A172 (cell line): Measurements from ENCODE around the gene PCDHGA9. TPM values are rescaled to one million over a fixed set of nuclear protein-coding genes. Genes with fewer than 3 reads are reported as not detected.
"Not testable (repeated sequence)": the region's sequence is repeated elsewhere in the genome, so short reads cannot be mapped to it uniquely, and the experiment has no call there.

Source experiments
- DNase-seq: peaks from one replicate; pipeline ENCODE4 v3.0.0-alpha.2; 2015; ENCODE audit warnings: low spot score
- total RNA-seq: library from RNA; depleted of rRNA; stranded (reverse); fragments of >200 nt; shearing (Covaris generic); gene quantifications from 2 replicates; pipeline ENCODE4 v1.2.3, GENCODE V29; 2014; rRNA removed

Gene PCDHGA9
- total RNA-seq, result 2.8 and 3.4 TPM in 2 replicates

DNA sequence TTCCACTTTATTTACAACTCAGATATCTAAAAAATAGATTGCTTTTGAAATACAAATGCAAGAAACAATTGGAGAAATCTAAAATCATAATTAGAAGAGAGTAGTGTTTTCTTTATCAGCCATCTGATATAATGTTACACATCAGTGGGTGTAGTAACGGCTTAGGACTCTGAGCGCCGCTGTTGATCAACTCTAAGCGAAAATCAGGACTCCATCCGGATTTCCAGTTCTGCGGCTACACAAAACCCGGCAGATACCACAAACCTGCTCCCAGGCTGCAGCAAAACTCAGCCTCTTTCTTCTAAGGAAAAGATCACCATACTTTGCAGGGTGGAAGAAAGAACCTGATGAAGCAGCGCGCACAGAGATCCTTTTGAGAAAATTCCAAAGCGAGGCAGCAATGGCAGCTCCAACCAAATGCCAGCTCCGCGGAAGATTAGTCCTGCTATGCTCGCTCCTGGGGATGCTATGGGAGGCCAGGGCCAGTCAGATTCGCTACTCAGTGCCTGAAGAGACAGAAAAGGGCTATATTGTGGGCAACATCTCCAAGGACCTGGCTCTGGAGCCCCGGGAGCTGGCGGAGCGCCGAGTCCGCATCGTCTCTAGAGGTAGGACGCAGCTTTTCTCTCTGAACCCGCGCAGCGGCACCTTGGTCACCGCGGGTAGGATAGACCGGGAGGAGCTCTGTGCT lies at the start of gene PCDHGA9:
TSS of gene PCDHGA9 (plus strand) at position 226 of the 691 bp plus-strand sequence. CDS start at position 401, 175 bp downstream.
- DNase-seq, result peak; percentile 42

DNA sequence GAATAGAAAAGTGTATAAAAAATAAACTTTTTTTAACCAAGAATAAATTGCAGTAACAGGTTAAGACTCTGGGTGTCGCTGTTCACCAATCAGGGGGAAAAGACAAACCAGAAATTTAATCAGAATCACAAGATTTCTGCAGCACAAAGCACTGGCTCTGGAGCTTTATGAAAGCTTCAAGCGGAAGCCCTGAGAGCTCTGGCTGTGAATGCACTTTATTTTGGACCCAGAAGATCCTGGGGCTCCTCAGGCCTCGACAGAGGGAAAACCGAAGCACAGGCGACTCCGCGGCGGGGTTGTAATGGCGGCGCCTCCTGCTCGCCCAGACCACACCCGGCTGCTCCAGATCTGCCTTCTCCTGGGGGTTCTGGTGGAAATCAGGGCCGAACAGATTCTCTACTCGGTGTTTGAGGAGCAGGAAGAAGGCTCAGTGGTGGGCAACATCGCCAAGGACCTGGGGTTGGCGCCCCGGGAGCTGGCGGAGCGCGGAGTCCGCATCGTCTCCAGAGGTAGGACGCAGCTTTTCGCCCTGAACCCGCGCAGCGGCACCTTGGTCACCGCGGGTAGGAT lies 47.6 kb upstream of the PCDHGA9 start, which contains the start of gene PCDHGA4:
TSS of gene PCDHGA4 (plus strand) at position 122 of the 570 bp plus-strand sequence. CDS start at position 209, 87 bp downstream.
- DNase-seq, result no peak

DNA sequence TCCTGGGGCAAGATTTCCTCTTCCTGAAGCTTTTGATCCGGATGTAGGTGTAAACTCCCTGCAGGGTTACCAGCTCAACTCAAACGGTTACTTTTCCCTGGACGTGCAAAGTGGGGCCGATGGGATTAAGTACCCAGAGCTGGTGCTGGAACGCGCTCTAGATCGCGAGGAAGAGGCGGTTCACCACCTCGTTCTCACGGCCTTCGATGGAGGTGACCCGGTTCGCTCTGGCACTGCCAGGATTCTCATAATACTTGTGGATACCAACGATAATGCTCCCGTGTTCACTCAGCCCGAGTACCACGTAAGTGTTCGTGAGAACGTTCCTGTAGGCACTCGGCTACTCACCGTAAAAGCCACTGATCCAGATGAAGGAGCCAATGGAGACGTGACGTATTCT lies 46.9 kb upstream of the PCDHGA9 start:
- DNase-seq, result no peak

DNA sequence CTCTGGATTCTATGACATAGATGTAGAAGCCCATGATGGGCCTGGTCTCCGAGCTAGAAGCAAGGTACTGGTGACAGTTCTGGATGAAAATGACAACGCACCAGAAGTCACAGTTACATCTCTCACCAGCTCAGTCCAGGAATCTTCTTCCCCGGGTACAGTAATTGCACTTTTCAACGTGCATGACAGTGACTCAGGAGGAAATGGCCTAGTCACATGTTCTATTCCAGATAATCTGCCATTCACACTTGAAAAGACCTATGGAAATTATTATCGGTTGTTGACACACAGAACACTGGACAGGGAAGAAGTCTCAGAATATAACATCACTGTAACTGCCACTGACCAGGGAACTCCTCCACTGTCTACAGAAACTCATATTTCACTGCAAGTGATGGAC lies 46.4 kb upstream of the PCDHGA9 start:
- no peak for DNase-seq

DNA sequence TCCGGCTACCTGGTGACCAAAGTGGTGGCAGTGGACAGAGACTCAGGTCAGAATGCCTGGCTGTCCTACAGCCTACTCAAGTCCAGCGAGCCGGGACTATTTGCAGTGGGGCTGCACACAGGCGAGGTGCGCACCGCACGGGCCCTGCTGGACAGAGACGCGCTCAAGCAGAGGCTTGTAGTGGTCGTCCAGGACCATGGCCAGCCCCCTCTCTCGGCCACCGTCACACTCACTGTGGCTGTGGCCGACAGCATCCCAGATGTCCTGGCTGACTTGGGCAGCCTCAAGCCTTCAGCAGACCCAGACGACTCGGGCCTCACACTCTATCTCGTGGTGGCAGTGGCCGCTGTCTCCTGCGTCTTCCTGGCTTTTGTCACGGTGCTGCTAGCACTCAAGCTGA lies 45.6 kb upstream of the PCDHGA9 start:
- DNase-seq, result no peak

DNA sequence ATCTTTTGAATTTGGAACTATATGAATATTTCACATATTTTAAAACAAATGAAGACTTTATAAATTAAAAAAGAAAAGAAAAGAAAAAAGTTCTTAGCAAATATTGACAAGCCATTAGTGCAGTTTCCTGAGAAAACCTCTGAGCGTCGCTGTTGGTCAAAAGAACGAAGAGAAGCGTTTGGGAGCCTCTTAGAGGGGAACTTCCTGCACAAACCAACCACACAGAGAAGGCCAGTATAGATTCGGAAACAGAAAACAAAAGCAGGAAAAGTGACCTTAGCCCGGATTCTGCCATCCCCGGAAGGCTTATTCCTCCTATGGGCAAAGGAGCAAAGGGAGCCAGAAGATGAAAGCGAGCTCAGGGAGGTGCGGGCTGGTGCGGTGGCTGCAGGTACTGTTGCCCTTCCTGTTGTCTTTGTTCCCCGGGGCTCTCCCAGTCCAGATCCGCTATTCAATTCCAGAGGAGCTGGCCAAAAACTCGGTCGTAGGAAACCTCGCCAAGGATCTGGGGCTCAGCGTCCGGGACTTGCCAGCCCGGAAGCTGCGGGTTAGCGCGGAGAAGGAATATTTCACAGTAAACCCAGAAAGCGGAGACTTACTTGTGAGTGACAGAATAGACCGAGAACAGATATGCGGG lies 42.7 kb upstream of the PCDHGA9 start, which contains the start of gene PCDHGB2:
TSS of gene PCDHGB2 (plus strand) at position 205 of the 637 bp plus-strand sequence. CDS start at position 347, 142 bp downstream.
- DNase-seq, result peak; percentile 27

DNA sequence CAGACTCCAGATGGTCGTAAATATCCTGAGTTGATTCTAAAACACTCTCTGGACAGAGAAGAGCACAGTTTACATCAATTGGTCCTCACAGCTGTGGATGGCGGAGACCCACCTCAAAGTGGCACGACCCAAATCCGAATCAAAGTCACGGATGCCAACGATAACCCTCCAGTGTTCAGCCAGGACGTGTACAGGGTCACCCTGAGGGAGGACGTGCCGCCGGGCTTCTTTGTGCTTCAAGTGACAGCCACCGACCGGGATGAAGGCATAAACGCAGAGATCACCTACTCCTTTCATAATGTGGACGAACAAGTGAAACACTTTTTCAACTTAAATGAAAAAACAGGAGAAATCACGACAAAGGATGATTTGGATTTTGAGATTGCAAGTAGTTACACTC lies 41.9 kb upstream of the PCDHGA9 start:
- DNase-seq, result no peak

DNA sequence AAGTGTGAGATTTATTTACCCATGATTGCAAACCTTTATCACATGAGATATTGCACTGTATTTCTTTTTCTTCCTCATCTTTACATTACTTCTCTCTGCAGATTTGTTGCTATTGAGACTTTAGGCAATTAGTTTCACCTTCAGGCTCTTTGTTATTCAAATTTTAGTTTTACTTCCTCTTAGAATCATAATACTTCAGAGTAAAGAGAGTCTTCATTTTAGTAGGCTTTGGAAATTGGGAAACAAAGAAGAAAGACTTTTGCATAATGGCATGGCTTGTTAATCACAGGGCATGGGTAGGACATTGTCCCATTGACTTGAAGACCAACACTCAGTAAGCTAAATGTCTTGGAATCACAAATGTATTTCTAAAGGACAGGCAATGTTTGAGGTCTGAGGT lies 39.9 kb upstream of the PCDHGA9 start:
- DNase-seq, result no peak

DNA sequence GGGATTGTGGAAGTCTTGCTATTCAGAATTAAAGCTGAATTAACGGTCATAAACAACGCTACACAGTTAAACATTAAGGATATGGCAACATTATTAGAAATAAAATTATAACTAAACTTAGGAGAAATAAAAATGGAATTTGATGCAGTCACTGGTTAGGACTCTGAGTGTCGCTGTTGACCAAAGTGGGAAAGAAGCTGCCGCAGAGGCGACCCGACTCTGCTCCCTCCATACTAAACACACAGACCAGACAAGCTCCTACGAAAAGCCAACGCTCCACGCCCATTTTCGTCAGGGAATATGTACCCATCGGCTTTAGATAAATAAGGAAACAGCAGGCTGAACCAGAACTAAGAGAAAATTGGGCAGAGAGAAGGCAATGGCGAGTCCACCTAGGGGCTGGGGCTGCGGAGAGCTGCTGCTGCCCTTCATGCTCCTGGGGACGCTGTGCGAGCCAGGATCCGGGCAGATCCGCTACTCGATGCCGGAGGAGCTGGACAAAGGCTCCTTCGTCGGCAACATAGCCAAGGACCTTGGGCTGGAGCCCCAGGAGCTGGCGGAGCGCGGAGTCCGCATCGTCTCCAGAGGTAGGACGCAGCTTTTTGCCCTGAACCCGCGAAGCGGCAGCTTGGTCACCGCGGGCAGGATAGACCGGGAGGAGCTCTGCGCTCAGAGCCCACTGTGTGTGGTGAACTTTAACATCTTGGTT lies 38.5 kb upstream of the PCDHGA9 start, which contains the start of gene PCDHGA5:
TSS of gene PCDHGA5 (plus strand) at position 211 of the 709 bp plus-strand sequence. CDS start at position 380, 169 bp downstream.
- DNase-seq, result no peak

DNA sequence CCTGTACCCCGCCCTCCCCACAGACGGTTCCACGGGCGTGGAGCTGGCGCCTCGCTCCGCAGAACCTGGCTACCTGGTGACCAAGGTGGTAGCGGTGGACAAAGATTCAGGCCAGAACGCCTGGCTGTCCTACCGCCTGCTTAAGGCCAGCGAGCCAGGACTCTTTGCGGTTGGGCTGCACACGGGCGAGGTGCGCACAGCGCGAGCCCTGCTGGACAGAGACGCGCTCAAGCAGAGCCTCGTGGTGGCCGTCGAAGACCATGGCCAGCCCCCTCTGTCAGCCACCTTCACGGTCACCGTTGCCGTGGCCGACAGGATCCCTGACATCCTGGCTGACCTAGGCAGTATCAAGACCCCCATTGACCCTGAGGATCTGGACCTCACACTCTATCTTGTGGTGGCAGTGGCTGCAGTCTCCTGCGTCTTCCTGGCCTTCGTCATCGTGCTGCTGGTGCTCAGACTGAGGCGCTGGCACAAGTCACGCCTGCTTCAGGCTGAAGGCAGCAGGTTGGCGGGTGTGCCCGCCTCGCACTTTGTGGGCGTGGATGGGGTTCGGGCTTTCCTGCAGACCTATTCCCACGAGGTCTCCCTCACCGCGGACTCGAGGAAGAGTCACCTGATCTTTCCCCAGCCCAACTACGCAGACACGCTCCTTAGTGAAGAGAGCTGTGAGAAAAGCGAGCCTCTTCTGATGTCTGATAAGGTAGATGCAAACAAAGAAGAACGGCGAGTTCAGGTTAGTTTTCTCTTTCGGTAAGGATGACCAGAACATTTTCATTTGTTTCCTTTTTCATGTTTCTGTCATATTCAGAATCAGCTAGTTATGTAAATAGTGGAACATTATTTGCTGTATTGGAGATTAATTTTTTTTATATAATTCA lies 36.3 kb upstream of the PCDHGA9 start:
- DNase-seq, result no peak

DNA sequence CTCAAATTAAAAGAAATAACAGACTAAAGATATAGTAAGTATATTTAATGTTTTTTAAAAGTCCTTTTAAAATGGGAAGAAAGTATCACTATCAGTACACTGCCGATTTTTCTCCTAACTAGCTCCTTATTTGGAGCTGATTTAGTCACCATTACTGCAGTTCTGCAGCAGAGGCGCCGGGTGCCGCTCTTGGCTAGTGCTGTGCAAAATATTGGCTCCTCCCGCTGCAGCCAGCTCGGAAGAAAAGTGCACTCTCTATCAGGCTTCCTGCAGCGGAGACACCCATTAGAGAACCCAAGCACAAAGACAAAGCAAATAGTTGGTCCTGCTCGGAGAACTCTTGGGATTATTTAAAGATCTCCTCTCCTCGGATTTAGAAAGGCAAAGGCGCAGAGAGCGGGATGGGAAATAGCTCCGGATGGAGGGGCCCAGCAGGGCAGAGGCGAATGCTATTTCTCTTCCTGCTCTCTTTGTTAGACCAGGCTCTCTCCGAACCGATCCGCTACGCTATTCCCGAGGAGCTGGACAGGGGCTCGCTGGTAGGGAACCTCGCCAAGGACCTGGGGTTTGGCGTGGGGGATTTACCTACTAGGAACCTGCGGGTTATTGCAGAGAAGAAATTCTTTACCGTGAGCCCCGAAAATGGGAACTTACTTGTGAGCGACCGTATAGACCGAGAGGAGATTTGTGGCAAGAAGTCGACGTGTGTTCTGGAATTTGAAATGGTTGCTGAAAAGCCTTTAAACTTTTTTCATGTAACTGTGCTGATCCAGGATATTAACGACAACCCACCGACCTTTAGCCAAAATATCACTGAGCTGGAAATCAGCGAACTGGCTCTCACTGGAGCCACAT lies 32.4 kb upstream of the PCDHGA9 start, which contains the start of gene PCDHGB3:
TSS of gene PCDHGB3 (plus strand) at position 249 of the 855 bp plus-strand sequence. CDS start at position 402, 153 bp downstream.
- no peak for DNase-seq

DNA sequence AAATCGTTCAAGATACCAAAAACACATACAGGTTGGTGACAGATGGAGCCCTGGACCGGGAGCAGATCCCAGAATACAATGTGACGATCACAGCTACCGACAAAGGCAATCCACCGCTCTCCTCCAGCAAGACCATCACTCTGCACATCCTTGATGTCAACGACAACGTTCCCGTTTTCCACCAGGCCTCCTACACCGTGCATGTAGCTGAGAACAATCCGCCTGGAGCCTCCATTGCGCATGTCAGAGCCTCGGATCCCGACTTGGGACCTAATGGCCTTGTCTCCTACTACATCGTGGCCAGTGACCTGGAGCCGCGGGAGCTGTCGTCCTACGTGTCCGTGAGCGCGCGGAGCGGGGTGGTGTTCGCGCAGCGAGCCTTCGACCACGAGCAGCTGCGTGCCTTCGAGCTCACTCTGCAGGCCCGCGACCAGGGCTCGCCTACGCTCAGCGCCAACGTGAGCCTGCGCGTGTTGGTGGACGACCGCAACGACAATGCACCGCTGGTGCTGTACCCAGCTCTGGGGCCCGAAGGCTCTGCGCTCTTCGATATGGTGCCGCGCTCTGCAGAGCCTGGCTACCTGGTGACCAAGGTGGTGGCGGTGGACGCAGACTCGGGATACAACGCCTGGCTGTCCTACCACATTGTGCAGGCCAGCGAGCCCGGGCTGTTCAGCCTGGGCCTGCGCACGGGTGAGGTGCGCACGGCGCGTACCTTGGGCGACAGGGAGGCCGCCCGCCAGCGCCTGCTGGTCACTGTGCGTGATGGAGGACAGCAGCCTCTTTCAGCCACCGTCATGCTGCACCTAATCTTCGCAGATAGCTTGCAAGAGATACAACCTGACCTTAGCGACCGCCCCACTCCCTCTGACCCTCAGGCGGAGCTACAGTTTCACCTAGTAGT lies 30.8 kb upstream of the PCDHGA9 start:
- no peak for DNase-seq

DNA sequence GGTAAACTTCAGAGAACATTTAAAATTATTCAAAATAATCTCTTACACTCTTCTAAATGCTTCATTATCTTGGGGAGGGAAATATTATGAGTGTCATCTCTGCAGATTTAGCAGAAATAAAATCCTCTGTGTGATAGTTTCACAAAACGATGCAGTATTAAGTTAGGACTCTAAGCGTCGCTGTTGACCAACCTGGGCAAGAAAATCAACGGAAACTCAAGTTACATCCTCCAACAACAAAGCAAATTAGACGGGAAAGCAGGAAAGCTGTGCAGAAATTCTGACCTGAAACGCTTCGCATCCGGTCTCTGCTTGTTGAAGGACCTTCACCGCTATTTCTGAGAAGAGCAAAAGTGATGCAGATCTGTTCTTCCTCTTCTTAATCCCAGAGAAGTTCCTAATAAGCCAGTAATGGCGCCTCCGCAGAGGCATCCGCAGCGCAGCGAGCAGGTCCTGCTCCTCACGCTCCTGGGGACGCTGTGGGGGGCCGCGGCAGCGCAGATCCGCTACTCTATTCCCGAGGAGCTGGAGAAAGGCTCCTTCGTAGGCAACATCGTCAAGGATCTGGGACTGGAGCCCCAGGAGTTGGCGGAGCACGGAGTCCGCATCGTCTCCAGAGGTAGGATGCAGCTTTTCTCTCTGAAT lies 28.8 kb upstream of the PCDHGA9 start, which contains the start of gene PCDHGA6:
TSS of gene PCDHGA6 (plus strand) at position 219 of the 645 bp plus-strand sequence. CDS start at position 412, 193 bp downstream.
- DNase-seq, result no peak

DNA sequence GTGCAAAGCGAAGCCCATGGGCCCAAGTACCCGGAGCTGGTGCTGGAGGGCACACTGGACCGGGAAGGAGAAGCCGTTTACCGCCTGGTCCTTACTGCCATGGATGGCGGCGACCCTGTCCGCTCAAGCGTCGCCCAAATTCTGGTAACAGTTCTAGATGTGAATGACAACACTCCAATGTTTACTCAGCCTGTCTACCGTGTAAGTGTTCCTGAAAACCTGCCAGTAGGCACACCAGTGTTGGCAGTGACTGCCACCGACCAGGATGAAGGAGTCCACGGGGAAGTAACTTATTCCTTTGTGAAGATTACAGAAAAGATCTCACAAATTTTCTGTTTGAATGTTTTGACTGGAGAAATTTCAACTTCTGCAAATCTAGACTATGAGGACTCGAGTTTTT lies 28.0 kb upstream of the PCDHGA9 start:
- no peak for DNase-seq

DNA sequence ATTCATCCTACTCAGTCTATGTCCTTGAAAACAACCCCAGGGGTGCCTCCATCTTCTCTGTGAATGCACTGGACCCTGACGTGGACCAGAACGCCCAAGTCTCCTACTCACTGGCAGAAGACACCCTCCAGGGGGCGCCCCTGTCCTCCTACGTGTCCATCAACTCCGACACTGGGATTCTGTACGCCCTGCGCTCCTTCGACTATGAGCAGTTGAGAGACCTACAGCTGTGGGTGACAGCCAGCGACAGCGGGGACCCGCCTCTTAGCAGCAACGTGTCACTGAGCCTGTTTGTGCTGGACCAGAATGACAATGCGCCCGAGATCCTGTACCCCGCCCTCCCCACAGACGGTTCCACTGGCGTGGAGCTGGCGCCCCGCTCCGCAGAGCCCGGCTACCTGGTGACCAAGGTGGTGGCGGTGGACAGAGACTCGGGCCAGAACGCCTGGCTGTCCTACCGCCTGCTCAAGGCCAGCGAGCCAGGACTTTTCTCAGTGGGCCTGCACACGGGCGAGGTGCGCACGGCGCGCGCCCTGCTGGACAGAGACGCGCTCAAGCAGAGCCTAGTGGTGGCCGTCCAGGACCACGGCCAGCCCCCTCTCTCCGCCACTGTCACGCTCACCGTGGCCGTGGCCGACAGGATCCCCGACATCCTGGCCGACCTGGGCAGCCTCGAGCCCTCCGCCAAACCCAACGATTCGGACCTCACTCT lies 27.0 kb upstream of the PCDHGA9 start:
- not testable (repeated sequence) for DNase-seq

DNA sequence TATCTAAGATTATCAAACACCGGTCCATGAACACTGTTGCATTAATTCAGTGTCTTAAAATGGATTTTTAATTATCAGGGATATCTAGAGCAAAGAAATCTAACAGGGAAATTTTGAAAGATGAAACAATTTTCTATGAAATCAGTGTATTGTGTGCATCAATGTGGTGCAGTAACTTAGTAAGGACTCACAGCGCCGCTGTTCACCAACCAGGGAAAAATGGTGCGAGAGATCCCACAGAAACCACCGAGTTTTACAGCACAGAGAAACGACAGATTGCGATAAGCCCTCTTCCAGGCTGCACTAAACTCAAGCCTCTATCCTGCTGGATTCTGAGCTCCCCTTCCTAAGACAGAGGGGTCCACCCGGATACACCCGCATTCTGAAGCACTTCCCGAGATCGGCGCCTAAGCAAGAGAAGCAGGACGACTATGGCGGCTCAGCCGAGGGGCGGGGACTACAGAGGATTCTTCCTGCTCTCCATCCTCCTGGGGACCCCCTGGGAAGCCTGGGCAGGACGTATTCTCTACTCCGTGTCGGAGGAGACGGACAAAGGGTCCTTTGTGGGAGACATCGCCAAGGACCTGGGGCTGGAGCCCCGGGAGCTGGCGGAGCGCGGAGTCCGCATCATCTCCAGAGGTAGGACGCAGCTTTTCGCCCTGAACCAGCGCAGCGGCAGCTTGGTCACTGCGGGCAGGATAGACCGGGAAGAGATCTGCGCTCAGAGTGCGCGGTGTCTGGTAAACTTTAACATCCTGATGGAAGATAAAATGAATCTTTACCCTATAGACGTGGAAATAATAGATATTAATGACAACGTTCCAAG lies 19.9 kb upstream of the PCDHGA9 start, which contains the start of gene PCDHGA7:
TSS of gene PCDHGA7 (plus strand) at position 274 of the 826 bp plus-strand sequence. CDS start at position 432, 158 bp downstream.
- DNase-seq, result no peak
